Right kidney (tissue), 1 donor: ENCODE measurements around the gene OGDH.
"Not testable (repeated sequence)": the region's sequence is repeated elsewhere in the genome, so short reads cannot be mapped to it uniquely, and the experiment has no call there.

ENCODE experiments used
- DNase-seq: peaks from one replicate; pipeline ENCODE4 v3.0.0-alpha.2; 2016

The OGDH gene

GRCh38 chr7:44673324-44673723, 66.9 kb downstream of the OGDH start:
- DNase-seq, result no peak

GRCh38 chr7:44673771-44674170, 67.3 kb downstream of the OGDH start:
- no peak for DNase-seq

- DNase-seq, result no peak
Measured at GRCh38 chr7:44674381-44674780, 68.0 kb downstream of the OGDH start.

- no peak for DNase-seq
Measured at GRCh38 chr7:44676776-44677175, 70.3 kb downstream of the OGDH start.

GRCh38 chr7:44678101-44678470, 71.7 kb downstream of the OGDH start:
- no peak for DNase-seq

GRCh38 chr7:44678471-44679179, 72.2 kb downstream of the OGDH start:
- no peak for DNase-seq

- no peak for DNase-seq
Measured at GRCh38 chr7:44681645-44682044, 75.2 kb downstream of the OGDH start.

- no peak for DNase-seq
Measured at GRCh38 chr7:44685723-44686122, 79.3 kb downstream of the OGDH start.

GRCh38 chr7:44689427-44689826, 83.0 kb downstream of the OGDH start:
- no peak for DNase-seq

GRCh38 chr7:44693641-44694313, 87.3 kb downstream of the OGDH start:
- no peak for DNase-seq

GRCh38 chr7:44694326-44694725, 87.9 kb downstream of the OGDH start:
- DNase-seq, result no peak

GRCh38 chr7:44694766-44695165, 88.3 kb downstream of the OGDH start:
- no peak for DNase-seq

- no peak for DNase-seq
Measured at GRCh38 chr7:44695756-44696155, 89.3 kb downstream of the OGDH start.

- no peak for DNase-seq
Measured at GRCh38 chr7:44696728-44697127, 90.3 kb downstream of the OGDH start.

- DNase-seq, result no peak
Measured at GRCh38 chr7:44697136-44698045, 91.0 kb downstream of the OGDH start.

GRCh38 chr7:44698046-44698580, 91.7 kb downstream of the OGDH start:
- DNase-seq, result no peak

- DNase-seq, result not testable (repeated sequence)
Measured at GRCh38 chr7:44699598-44699997, 93.2 kb downstream of the OGDH start.

GRCh38 chr7:44700322-44700721, 93.9 kb downstream of the OGDH start:
- DNase-seq, result no peak

GRCh38 chr7:44703391-44703790, 97.0 kb downstream of the OGDH start:
- DNase-seq, result not testable (repeated sequence)

GRCh38 chr7:44703921-44704320, 97.5 kb downstream of the OGDH start:
- DNase-seq, result no peak

GRCh38 chr7:44705434-44705833, 99.0 kb downstream of the OGDH start:
- DNase-seq, result no peak

GRCh38 chr7:44706788-44707557, 100.5 kb downstream of the OGDH start:
- DNase-seq, result no peak
